ENCODE data around the gene KCNQ4.

- TF ChIP-seq CTCF (conservative IDR thresholded peaks at IDR 0.05) (no peak), EZH2 (IDR thresholded peaks at IDR 0.05; ENCODE audit: low read depth) (no peak)
Measured at GRCh38 chr1:40820911-40821693, 37.5 kb downstream of the KCNQ4 start.

Measured in PC-9 (cell line).